H9 (cell line): Measurements from ENCODE around the gene CASD1. TPM values are rescaled to one million over a fixed set of nuclear protein-coding genes. Genes with fewer than 3 reads are reported as not detected.

Source experiments
- DNase-seq: peaks from one replicate; pipeline ENCODE4 v3.0.0-alpha.2; 2017
- H2AFZ ChIP-seq: one replicate; pipeline ENCODE4 v1.6.1; 2013; ENCODE audit warnings: mild to moderate bottlenecking, low read length, control low read depth, moderate library complexity
- H2AK5ac ChIP-seq: 2 replicates; pipeline ENCODE4 v1.6.1; 2013; ENCODE audit warnings: low read length, control low read depth, mixed read lengths; ENCODE audit not compliant: insufficient read length
- H2BK120ac ChIP-seq: one replicate; pipeline ENCODE4 v1.6.1; 2013; ENCODE audit warnings: low read depth, mild to moderate bottlenecking, low read length, control low read depth, inconsistent platforms; ENCODE audit not compliant: poor library complexity, severe bottlenecking
- H2BK12ac ChIP-seq: 2 replicates; pipeline ENCODE4 v1.6.1; 2013; ENCODE audit warnings: low read length, control low read depth, mixed read lengths, low read depth; ENCODE audit not compliant: insufficient read length
- H2BK15ac ChIP-seq: 2 replicates; pipeline ENCODE4 v1.6.1; 2013; ENCODE audit warnings: low read depth, low read length, control low read depth
- H2BK20ac ChIP-seq: one replicate; pipeline ENCODE4 v1.6.1; 2013; ENCODE audit warnings: low read depth, mild to moderate bottlenecking, low read length, control low read depth, inconsistent platforms; ENCODE audit not compliant: poor library complexity, severe bottlenecking
- H2BK5ac ChIP-seq: 2 replicates; pipeline ENCODE4 v1.6.1; 2013; ENCODE audit warnings: low read length, control low read depth, mixed read lengths; ENCODE audit not compliant: insufficient read length
- H3K14ac ChIP-seq: 2 replicates; pipeline ENCODE4 v1.6.1; 2013; ENCODE audit warnings: low read length, control low read depth; ENCODE audit not compliant: insufficient read depth
- H3K18ac ChIP-seq: 2 replicates; pipeline ENCODE4 v1.6.1; 2013; ENCODE audit warnings: low read depth, mild to moderate bottlenecking, mixed read lengths, low read length, control low read depth; ENCODE audit not compliant: insufficient read length
- H3K23ac ChIP-seq: 2 replicates; pipeline ENCODE4 v1.6.1; 2013; ENCODE audit warnings: low read length, control low read depth, mixed read lengths, low read depth; ENCODE audit not compliant: insufficient read length
- H3K23me2 ChIP-seq: 2 replicates; pipeline ENCODE4 v1.6.1; 2013; ENCODE audit warnings: low read depth, mild to moderate bottlenecking, mixed read lengths, low read length, control low read depth; ENCODE audit not compliant: insufficient read length, poor library complexity, severe bottlenecking
- H3K27ac ChIP-seq: 2 replicates; pipeline ENCODE4 v1.5.1; 2013; ENCODE audit warnings: low read length, control low read depth, mixed read lengths, low read depth; ENCODE audit not compliant: insufficient read length
- H3K27me3 ChIP-seq: 2 replicates; pipeline ENCODE4 v1.6.1; 2013; ENCODE audit warnings: low read length, control low read depth, inconsistent platforms; ENCODE audit not compliant: insufficient read depth
- H3K4ac ChIP-seq: 2 replicates; pipeline ENCODE4 v1.6.1; 2013; ENCODE audit warnings: low read depth, mild to moderate bottlenecking, control low read depth, inconsistent platforms, low read length, moderate library complexity
- H3K4me1 ChIP-seq: 2 replicates; pipeline ENCODE4 v1.6.1; 2013; ENCODE audit warnings: low read length, control low read depth, inconsistent platforms; ENCODE audit not compliant: insufficient read depth
- H3K4me2 ChIP-seq: 2 replicates; pipeline ENCODE4 v1.6.1; 2013; ENCODE audit warnings: low read length, control low read depth, mixed read lengths; ENCODE audit not compliant: insufficient read length, insufficient read depth
- H3K56ac ChIP-seq: 2 replicates; pipeline ENCODE4 v1.6.1; 2013; ENCODE audit warnings: low read depth, mild to moderate bottlenecking, mixed read lengths, low read length, control low read depth; ENCODE audit not compliant: insufficient read length
- H3K79me1 ChIP-seq: 2 replicates; pipeline ENCODE4 v1.6.1; 2013; ENCODE audit warnings: low read depth, mild to moderate bottlenecking, moderate library complexity, low read length, control low read depth, inconsistent platforms; ENCODE audit not compliant: insufficient read depth, poor library complexity, severe bottlenecking
- H3K79me2 ChIP-seq: 2 replicates; pipeline ENCODE4 v1.6.1; 2013; ENCODE audit warnings: low read length, control low read depth, inconsistent platforms; ENCODE audit not compliant: insufficient read depth
- H3K9ac ChIP-seq: 2 replicates; pipeline ENCODE4 v1.6.1; 2013; ENCODE audit warnings: low read length, control low read depth, mixed read lengths; ENCODE audit not compliant: insufficient read length; ENCODE audit errors: extremely low read depth
- H3K9me3 ChIP-seq: one replicate; pipeline ENCODE4 v1.6.1; 2013; ENCODE audit warnings: low read depth, low read length, inconsistent platforms; ENCODE audit not compliant: control insufficient read depth
- H3T11ph ChIP-seq: one replicate; pipeline ENCODE4 v1.6.1; 2013; ENCODE audit warnings: mild to moderate bottlenecking, low read length, control low read depth, inconsistent platforms
- H4K20me1 ChIP-seq: one replicate; pipeline ENCODE4 v1.6.1; 2013; ENCODE audit not compliant: control insufficient read depth, insufficient read length, insufficient read depth
- H4K5ac ChIP-seq: 2 replicates; pipeline ENCODE4 v1.6.1; 2013; ENCODE audit warnings: low read depth, mild to moderate bottlenecking, mixed read lengths, low read length, control low read depth; ENCODE audit not compliant: insufficient read length
- H4K8ac ChIP-seq: replicated peaks from 2 replicates; pipeline ENCODE4 v1.6.1; 2013; ENCODE audit warnings: low read length, control low read depth, mixed read lengths, low read depth; ENCODE audit not compliant: insufficient read length
- H4K91ac ChIP-seq: 2 replicates; pipeline ENCODE4 v1.6.1; 2013; ENCODE audit warnings: low read depth, mild to moderate bottlenecking, moderate library complexity, mixed read lengths, low read length, control low read depth; ENCODE audit not compliant: insufficient read length
- H3K27ac Mint-ChIP-seq, 3 experiments: 2 replicates in 2 of 3; 3 replicates in 1 of 3; pipeline ENCODE4 v1.8.0; 2020 to 2021; ENCODE audit warnings: mixed read lengths in 3 of 3, mild to moderate bottlenecking in 1 of 3, moderate library complexity in 1 of 3
- H3K27me3 Mint-ChIP-seq: 2 replicates; pipeline ENCODE4 v1.8.0; 2021; ENCODE audit warnings: low read depth, mild to moderate bottlenecking, moderate library complexity, mixed read lengths
- H3K36me3 Mint-ChIP-seq, 3 experiments: 2 replicates in 2 of 3; 3 replicates in 1 of 3; pipeline ENCODE4 v1.8.0; 2020 to 2021; ENCODE audit warnings: low read depth in 3 of 3, mixed read lengths in 3 of 3; ENCODE audit not compliant: insufficient read depth in 1 of 3
- H3K4me1 Mint-ChIP-seq, 2 experiments: 2 replicates each; pipeline ENCODE4 v1.8.0; 2020; ENCODE audit warnings: mixed read lengths in 2 of 2
- H3K4me3 Mint-ChIP-seq, 2 experiments: 2 replicates in 1 of 2; 3 replicates in 1 of 2; pipeline ENCODE4 v1.8.0; 2020 to 2021; ENCODE audit warnings: mild to moderate bottlenecking in 2 of 2, mixed read lengths in 2 of 2, moderate library complexity in 1 of 2
- H3K9me3 Mint-ChIP-seq, 2 experiments: 2 replicates in 1 of 2; 3 replicates in 1 of 2; pipeline ENCODE4 v1.8.0; 2020; ENCODE audit warnings: mild to moderate bottlenecking in 2 of 2, mixed read lengths in 2 of 2, moderate library complexity in 1 of 2
- WGBS: extraction: QIAGEN DNeasy Blood & Tissue Kit; methylation state at CpG from one replicate; pipeline ENCODE4 v1.1.7; 2013; ENCODE audit warnings: missing lambda C conversion rate, low lambda C conversion rate, mixed read lengths; ENCODE audit not compliant: insufficient read length; ENCODE audit errors: extremely low coverage; 5-methylcytosine and 5-hydroxymethylcytosine counted together
- total RNA-seq: library from RNA; stranded (reverse); gene quantifications from 2 replicates; pipeline ENCODE4 v1.2.1, GENCODE V29; 2021
- TF ChIP-seq, protein P1 (sequence below): fragments of 200-600 bp; sonication (generic); conservative IDR thresholded peaks from 3 replicates; pipeline ENCODE4 v1.8.0; 2021; ENCODE audit warnings: antibody characterized with exemption, mild to moderate bottlenecking

Gene CASD1
- total RNA-seq, 1 experiment from 2014 or later = 21.6 TPM

DNA sequence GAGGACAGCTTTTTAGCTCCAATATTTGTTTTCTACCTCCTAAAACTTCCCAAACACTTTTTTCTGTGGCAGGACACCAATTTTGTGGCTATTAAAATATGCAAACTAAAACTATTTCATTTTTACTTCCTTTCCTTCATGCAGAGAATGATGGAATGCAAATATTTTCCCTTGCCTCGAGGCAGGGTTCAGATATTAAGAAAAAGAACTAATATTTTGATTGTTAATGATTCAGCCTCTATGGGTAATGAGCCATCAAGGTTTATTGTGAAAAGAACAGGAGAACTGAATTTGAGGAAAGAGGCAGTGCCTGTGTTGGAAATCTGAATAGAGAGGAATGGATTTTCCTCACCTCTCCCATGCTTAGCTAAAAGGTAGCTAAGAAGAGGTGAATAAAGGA, 43.1 kb upstream of the CASD1 start:
- Mint-ChIP-seq H3K27me3 (no peaks in the 10 kb centered on the region), H3K27ac (no peak overlapping the region), H3K9me3 (peaks cover 0 to under 1% of the 10 kb centered on the region in 2 experiments; a peak in 2 of 5 replicates), H3K36me3 (no peaks in the 10 kb centered on the region), H3K4me3 (no peak overlapping the region), H3K4me1 (peaks cover 4 to 5% of the 10 kb centered on the region in 2 experiments)
- Histone ChIP-seq H2BK120ac (no peak overlapping the region), H4K5ac (no peak overlapping the region), H3K18ac (no peak overlapping the region), H4K20me1 (no peaks in the 10 kb centered on the region), H3K9me3 (no peaks in the 10 kb centered on the region), H2BK20ac (no peak overlapping the region), H2BK5ac (no peak overlapping the region), H2BK12ac (no peak overlapping the region), H3K9ac (no peak overlapping the region), H3K14ac (no peak overlapping the region), H3K56ac (no peak overlapping the region), H2BK15ac (no peak overlapping the region), H3K27ac (no peak overlapping the region), H3K4me1 (no peaks in the 10 kb centered on the region), H3K4me2 (no peak overlapping the region), H2AFZ (no peak overlapping the region), H3K27me3 (no peaks in the 10 kb centered on the region), H4K8ac (no peak overlapping the region), H3K23me2 (no peaks in the 10 kb centered on the region), H3T11ph (no peak overlapping the region), H3K79me1 (no peaks in the 10 kb centered on the region), H3K4ac (no peak overlapping the region), H3K23ac (no peak overlapping the region), H2AK5ac (no peak overlapping the region), H4K91ac (no peak overlapping the region), H3K79me2 (no peaks in the 10 kb centered on the region)
- TF ChIP-seq, protein P1, sequence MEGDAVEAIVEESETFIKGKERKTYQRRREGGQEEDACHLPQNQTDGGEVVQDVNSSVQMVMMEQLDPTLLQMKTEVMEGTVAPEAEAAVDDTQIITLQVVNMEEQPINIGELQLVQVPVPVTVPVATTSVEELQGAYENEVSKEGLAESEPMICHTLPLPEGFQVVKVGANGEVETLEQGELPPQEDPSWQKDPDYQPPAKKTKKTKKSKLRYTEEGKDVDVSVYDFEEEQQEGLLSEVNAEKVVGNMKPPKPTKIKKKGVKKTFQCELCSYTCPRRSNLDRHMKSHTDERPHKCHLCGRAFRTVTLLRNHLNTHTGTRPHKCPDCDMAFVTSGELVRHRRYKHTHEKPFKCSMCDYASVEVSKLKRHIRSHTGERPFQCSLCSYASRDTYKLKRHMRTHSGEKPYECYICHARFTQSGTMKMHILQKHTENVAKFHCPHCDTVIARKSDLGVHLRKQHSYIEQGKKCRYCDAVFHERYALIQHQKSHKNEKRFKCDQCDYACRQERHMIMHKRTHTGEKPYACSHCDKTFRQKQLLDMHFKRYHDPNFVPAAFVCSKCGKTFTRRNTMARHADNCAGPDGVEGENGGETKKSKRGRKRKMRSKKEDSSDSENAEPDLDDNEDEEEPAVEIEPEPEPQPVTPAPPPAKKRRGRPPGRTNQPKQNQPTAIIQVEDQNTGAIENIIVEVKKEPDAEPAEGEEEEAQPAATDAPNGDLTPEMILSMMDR = no peak
- no CpG with 5 or more reads among the region's 1 CpG for WGBS
- no peak for DNase-seq
